ENCODE data around the gene ACTR2.
"Not testable (repeated sequence)": the region's sequence is repeated elsewhere in the genome, so short reads cannot be mapped to it uniquely, and the experiment has no call there.

ACTR2 gene

GRCh38 chr2:65227456-65228262, at the start of gene ACTR2:
TSS of gene ACTR2 (plus strand) at chr2:65227831. CDS start at chr2:65227910, 79 bp downstream.
- FAIRE-seq, result no peak
- DNase-seq (ENCODE audit: low spot score), result peak; percentile 98

GRCh38 chr2:65182570-65182969, 45.1 kb upstream of the ACTR2 start:
- DNase-seq (ENCODE audit: low spot score) (no peak), FAIRE-seq (no peak)

DNA sequence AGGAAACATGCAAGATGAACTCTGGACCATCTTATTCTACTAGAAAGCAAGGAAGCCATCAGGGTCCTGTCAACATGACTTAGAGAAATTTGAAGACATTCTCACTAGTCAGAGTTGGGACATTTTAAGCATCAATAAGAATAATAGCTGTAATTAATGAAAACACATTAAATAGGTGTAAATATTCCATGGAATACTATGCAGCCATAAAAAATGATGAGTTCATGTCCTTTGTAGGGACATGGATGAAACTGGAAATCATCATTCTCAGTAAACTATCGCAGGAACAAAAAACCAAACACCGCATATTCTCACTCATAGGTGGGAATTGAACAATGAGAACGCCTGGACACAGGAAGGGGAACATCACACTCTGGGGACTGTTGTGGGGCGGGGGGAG, 44.2 kb upstream of the ACTR2 start:
- not testable (repeated sequence) for DNase-seq (ENCODE audit: low spot score); FAIRE-seq

- no peak for FAIRE-seq
- no peak for DNase-seq (ENCODE audit: low spot score)
Observed at GRCh38 chr2:65185012-65185411, 42.6 kb upstream of the ACTR2 start.

DNA sequence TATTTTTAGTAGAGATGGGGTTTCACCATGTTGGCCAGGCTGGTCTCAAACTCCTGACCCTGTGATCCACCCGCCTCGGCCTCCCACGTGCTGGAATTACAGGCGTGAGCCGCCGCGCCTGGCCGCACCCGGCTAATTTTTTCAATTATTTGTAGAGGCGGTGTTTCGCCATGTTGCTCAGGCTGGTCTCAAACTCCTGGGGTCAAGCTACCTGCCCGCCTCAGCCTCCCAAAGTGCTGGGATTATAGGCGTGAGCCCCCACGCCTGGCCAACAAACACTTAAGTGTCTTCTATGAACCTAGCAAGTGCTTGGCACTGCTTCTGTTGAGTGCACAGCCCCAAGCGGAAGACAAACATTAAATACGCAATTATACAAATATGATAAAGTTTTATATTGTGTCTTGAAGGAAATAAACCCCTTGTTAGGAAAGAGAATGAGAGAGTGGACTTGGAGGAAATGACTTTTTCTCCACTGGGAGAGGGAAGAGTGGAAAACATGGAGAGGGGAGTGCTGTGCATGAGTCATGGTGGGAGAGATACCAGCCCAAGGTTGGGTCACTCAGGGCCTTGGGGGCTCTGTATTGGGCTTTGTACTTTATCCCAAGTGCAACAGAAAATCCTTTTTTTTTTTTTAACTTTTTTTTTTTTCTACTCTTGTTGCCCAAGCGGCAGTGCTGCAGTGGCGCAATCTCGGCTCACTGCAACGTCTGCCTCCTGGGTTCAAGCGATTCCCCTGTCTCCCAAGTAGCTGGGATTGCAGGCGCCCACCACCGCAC, 41.4 kb upstream of the ACTR2 start:
- FAIRE-seq (no peak), DNase-seq (ENCODE audit: low spot score) (no peak)

GRCh38 chr2:65186872-65187851, 40.5 kb upstream of the ACTR2 start:
- DNase-seq (ENCODE audit: low spot score) (peak; percentile 89), FAIRE-seq (no peak)

GRCh38 chr2:65193446-65193845, 34.2 kb upstream of the ACTR2 start:
- FAIRE-seq (no peak), DNase-seq (ENCODE audit: low spot score) (no peak)

DNA sequence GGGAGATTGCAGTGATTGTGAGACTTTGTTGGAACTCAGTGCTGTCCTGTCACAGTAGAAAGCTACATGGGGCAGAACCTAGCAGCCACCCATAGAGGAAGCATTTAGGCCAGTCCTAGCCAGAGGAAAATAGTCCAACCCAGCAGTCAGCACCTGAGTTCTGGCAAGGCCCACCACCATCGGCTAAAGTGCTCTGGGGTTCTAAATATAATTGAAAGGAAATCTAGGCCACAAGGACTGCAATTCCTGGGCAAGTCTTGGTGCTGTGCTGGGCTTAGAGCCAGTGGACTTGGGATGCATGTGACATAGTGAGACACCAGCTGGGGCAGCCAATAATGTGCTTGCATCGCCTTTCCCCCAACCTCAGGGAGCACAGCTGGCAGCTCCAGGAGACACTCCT, 28.9 kb upstream of the ACTR2 start:
- no peak for FAIRE-seq
- DNase-seq (ENCODE audit: low spot score), result no peak

DNA sequence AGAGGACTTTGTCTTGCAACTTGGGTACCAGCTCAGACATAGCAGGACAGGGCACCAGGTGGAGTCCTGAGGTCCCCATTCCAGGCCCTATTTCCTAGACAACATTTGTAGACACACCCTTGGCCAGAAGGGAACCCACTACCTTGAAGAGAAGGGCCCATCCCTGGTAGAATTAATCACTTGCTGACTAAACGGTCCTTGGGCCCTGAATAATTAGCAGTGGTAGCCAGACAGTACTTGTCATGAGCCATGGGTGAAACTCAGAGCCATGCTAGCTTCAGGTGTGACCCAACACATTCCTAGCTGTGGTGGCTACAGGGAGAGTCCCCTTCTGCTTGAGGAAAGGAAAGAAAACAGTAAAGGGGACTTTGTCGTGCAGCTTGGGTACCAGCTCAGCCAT, 28.5 kb upstream of the ACTR2 start:
- DNase-seq (ENCODE audit: low spot score) (no peak), FAIRE-seq (no peak)

DNA sequence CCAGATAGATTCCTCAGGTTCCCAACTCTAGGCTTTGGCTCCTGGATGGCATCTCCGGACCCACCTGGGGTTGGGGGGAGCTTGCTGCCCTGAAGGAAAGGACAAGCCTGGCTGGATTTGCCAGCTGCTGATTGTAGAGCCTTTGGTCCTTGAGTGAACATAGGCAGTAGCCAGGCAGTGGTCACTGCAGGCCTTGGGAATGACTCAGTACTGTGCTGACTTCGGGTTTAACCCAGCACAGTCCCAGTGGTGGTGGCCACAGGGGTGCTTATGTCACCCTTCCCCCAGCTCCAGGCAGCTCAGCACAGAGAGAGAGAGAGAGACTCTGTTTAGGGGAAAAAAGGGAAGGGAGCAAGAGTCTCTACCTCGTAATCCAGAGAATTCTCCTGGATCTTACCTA, 27.7 kb upstream of the ACTR2 start:
- DNase-seq (ENCODE audit: low spot score) (no peak), FAIRE-seq (no peak)

- DNase-seq (ENCODE audit: low spot score) (no peak), FAIRE-seq (no peak)
Observed at GRCh38 chr2:65204461-65205210, 23.0 kb upstream of the ACTR2 start.

- no peak for DNase-seq (ENCODE audit: low spot score)
- FAIRE-seq, result no peak
Observed at GRCh38 chr2:65212115-65212514, 15.5 kb upstream of the ACTR2 start.

- no peak for FAIRE-seq
- DNase-seq (ENCODE audit: low spot score), result no peak
Observed at GRCh38 chr2:65212619-65213018, 15.0 kb upstream of the ACTR2 start.

DNA sequence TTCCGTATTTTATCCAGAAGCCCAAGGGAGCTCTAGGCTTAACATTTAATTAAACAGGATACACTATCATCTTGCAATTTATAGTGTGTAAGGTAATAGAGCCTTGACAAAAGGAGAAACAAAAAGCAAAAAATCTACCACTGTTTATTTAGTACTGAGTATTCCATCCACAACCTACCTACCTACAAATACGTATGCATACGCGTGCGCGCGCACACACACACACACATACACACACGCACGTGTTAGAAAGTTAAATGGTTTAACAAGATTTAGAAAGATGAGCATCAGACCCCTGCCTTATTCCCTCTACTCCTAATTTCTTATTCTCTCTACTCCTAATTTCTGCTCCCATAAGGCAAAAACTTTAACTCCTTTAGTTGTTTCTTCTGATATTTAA, 14.6 kb upstream of the ACTR2 start:
- no peak for FAIRE-seq
- no peak for DNase-seq (ENCODE audit: low spot score)

GRCh38 chr2:65214361-65214760, 13.3 kb upstream of the ACTR2 start:
- no peak for FAIRE-seq
- no peak for DNase-seq (ENCODE audit: low spot score)

GRCh38 chr2:65214843-65215242, 12.8 kb upstream of the ACTR2 start:
- DNase-seq (ENCODE audit: low spot score), result no peak
- no peak for FAIRE-seq

GRCh38 chr2:65215946-65216345, 11.7 kb upstream of the ACTR2 start:
- FAIRE-seq, result no peak
- no peak for DNase-seq (ENCODE audit: low spot score)

- FAIRE-seq, result no peak
- no peak for DNase-seq (ENCODE audit: low spot score)
Observed at GRCh38 chr2:65220432-65221131, 7.0 kb upstream of the ACTR2 start.

GRCh38 chr2:65221275-65221674, 6.4 kb upstream of the ACTR2 start:
- not testable (repeated sequence) for FAIRE-seq; DNase-seq (ENCODE audit: low spot score)

GRCh38 chr2:65227020-65227455, 593 bp upstream of the ACTR2 start:
- DNase-seq (ENCODE audit: low spot score) (no peak), FAIRE-seq (no peak)

All from urothelium cell line (cell line).